ENCODE data around the gene NTSR2.

NTSR2 gene

DNA sequence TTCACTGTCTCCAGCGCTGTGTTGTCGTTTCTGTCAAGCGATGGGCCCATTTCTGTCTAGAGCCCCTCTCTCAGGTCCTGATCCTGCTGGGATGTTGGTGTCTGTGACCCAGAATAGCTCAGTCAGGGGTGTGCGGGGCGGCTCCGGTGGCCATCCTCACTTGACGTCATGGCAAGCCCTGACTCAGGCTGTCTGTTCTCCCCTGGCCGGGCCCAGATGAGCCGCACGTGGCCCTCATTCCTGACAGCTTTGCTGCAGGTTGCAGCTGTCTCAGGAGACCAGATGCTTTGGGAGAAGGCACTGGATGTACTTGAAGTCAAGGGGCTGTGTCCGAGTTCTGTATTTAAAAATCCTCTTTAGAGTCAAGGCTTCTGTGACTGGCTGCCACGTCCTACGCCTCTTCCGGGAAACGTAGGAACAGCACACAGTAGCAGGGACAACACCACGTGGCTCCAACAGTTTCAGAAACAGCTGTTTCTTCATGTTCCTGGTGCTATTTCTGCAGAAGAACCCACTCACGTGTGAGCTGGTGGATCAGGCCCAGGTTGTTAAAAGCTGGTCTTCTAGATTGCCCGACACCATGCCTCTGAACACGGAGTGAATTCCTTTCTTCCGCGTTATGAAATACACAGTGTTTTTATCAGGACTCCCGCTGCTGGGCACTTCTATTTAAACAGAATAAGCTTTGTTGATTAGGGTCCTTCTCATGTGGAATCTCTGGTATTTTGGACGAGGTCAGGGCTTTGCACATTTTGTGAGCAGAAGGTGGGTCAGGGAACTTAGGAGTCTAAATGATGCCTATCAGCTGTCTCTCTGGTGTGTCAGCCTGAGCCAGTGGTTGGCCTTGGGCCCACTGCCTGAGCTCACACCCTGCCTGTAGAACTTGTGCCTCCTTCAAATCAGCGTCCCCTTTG, 28.3 kb upstream of the NTSR2 start:
- DNase-seq: no peak

DNA sequence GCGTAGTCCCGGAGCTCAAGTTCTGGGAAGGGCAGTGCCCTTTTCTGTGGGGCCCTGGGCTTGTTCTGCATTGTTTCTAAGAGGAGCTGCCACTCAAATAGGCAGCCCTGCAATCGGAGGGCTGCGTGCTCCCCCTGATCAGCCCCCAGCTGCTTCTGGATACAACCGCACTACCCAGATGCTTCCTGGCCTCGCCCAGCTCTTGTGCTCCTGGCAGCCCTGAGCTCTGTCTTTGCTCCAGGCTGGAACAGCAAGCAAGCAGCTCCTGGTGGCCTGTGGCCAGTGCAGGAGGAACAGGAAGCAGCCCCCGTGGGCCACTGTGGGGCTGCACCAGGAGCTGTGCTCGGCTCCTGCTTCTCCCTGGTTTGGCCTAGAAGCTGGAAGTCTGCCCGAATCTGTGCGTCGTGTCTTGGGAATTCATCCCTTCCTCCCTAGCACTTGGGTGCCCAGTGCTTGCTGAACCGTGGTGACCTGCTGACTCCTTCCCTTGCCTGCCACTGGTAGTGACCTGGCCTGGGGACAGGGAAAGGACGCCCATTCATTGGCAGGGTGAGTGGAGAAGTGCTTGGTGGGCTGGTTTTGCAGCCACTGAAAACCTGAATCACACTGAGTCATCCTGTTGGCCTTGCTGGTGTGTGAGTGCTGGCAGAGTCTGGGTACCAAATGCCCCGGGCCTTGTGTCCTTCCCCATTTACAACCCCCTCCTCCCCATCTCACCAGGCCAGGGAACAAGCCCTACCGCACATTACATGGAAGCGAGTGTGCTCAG, 27.3 kb upstream of the NTSR2 start:
- peak; percentile 47 for DNase-seq

DNA sequence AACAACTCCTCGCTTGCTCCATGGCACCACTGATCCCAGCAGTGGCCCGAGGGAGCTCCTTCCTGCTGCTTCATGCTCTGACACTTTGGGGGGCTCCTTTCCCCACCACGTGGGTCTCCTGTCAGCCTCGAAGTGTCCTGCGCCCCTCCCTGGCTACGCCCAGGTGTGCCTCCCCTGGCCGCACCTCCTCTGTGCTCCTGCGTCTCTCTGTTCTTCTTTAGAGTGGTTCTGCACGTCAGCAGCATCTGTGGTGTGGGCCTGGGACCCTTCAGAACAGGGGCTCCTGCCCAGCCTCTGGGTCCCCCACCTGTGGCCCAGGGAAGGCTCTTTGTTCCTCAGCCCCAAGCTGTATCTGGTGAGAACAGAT, 26.7 kb upstream of the NTSR2 start:
- no peak for DNase-seq

DNA sequence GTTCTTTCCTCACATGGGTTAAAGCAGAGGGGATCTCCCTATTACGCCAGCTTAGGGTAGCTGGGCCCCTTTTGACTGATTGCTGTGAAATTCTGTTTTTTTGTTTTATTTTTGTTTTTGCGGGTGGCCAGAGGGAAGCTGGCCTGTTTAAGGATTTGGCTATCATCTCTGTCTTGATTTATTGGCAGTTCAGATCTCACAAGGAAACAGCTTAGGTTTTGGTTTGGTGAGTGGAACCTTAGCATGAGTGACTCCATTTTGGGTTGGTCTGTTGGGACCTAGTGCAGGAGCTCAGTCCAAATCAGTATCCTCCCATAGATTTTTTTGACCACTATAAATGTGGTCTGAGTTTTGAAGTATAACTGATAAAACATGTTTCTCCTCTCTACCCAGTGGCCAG, 25.6 kb upstream of the NTSR2 start:
- DNase-seq: no peak

DNA sequence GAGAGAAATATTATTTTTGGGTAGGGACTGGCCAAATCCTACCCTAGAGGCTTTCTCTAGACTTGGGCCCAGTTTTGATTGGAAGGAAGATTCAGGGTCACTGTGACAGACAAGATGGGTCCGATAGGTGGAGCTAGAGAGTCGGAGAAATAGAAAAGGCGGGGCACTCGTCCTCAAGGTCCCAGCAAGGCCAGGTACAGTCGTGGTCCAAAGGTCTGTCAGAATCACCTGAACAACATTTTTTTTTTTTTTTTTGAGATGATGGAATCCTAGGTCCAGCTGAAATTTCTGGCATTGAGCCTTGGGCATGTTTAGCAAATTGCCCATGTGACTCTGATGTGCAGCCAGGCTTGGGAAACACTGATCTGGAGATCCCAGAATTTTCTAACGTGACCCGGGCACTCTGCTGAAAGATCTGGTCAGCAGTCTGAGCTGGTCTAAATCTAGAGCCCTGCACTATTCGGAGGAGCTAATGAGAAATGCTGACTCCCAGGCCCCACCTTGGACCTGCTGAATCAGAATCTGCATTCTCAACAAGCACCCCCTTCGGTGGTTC, 23.0 kb upstream of the NTSR2 start:
- DNase-seq: peak; percentile 19

DNA sequence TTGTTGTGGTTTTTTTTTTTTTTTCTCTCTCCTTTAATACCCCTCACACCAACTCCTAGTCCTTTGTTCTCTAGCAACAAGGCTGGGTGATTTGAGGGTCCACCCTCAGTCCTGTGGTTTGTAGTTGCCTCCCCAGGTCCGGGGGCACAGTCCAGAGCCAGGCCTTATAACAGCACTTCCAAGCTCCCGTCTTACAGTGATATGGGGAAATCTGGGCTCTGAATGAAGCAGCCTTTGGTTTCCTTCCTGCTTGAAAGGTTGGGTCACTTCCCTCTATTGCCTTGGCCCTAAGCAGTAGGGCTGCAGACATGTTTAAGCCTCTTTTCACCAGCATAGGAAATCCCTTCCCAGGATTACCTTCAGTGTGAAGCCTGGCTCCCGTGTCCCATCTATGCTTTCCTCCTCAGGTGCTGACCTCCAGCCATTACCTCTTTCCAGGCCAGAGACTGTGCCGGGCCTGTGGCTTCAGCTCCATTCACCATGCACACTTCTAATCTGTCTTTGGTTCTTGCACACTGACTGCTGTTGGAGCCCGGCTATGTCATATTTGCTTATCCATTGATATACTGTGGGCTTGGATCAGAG, 21.2 kb upstream of the NTSR2 start:
- no peak for DNase-seq

DNA sequence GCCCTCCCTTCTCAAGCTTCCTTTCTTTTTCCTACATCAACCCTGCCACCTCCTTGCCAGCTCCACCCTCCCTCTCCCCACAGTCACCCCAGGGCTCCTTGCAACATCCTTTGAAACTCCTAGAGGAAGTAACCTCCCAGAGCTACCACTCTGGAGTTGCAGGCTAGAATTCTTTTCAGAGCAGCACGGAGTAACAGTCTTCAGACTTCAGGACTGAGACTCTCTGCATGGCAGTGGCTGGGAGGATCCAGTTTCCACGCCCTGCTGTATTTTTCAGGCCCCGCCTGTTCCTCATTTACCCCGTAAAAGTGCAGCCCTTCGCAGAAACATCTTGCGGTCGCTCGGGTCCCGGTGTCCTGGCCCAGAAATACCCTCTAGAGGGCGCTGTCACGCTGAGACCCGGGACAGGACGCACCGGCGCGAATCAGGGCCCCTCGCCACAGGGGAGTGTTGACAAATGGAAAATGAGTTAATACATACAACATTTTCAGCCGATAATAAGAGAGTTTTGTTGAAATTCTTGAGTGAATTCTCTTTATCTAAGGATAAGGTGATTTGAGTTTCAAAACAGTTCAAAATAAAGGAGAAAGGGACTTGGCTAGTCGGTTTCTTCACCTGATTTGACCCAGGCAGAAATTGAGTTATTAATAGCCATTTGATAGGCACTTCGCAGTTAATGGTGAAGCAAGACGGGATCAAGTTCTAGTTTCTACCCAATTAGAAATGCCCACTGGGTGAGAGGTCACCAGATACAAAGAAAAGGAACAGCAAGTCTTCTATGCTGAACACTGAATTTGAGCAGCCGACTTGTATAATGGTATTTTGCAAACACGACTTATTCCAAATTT, 18.5 kb upstream of the NTSR2 start:
- DNase-seq: no peak

DNA sequence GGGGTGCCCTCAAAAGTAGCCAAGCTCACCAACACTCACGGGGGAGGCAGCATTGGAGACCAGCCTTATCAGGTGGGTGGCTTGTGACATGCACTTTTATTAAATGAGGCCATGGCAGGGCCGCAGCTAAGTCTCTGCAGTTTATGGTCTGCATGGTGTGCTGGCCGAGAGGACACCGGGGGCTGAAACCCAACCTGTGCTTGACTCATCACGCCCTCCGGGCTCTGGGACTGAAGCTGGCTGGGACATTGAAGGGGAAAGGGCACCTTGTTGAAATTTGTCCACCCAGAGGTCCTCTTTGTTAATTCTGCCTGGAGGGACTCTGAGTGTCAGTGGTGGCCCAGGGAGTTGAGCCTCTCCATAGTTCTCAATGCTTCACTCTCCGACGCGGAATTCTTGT, 17.7 kb upstream of the NTSR2 start:
- DNase-seq: no peak

DNA sequence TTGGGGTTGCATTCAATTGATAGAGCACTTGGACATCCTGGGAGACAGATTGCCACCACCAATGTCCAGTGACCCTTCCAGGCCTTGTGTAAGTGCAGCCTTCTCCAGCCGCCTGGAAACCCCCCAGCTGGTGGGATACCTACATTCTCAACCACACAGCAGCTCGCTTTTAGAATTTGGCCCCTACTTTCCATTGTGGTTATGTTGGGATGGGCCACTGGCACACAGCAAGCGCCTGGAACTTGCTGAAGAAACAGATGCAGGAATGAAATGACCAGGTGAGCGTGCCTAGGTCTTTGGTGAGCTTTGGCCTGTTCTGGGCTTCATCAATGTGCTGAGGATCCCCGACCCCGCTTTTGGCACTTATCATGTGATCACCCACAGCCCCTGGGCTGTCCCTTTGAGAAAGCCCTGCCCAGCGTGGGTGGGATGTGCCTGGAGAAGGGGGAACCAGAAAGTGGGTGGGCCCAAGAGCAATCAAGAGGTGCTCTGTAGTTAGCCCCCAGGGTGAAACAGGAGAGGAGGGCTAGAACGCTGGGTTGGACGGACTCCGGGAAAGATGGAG, 16.0 kb upstream of the NTSR2 start:
- no peak for DNase-seq

DNA sequence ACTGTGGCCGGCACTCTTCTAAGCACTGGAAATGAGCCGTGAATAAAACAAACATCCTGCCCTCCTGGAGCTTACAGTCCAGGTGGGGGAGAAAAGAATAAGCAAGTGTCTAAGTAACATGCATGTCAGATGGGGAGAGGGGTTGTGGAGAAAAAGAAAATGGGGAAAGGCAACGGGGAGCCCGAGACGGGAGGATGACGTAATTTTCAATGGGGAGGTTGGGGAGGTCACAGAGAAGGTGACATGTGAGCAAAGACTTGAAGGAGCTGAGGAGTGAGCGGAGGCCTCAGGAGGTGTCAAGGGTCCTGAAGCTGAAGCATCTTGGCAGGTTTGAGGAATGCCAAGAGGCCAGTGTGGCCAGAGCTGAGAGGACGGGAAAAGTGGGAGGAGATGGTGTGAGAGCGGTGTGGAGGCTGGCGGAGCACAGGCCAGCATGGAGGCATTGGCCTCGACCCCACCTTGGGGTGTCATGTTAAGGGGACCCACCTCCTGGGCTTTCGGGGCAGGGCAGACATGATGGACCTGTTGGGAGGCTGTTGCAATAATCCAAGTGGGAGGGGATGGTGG, 15.0 kb upstream of the NTSR2 start:
- DNase-seq: no peak

DNA sequence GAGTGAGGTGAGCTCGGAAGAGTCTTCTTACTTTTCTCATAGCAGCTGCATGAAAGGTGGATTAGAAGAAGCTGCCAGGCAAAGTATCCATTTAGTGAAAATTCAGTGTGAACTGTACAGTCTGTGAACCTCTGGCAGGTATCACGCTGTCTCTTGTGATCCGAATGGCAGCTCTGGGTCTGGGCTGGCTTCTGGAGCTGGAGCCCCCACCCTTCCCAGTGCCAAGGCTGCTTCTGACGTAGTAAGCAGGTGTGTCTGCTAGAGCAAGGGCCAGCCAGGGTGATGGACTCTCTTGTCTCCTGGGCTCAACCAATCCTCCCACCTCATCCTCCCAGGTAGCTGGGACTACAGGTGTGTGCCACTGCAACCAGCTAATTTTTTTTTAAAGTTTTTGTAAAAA, 14.0 kb upstream of the NTSR2 start:
- DNase-seq: no peak

DNA sequence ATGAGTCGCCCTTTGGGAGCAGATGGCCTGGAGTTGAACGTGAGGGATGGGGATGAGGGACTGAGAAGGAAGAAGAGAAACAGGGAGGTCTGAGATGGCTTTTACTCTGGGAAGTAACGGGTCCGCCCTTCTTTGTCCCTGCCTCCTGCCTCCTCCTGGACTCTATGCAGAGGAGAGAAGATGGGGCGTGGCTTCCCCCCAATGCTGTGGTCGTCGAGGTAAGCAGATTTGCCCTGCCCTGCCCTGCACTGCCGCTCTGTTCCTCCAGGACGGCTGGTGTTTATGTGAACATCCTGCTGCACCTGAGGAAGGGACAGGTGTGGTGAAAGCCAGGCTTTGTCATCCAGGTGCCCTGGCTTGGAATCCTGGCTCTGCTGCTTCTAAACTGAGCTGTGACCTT, 13.5 kb upstream of the NTSR2 start:
- DNase-seq: no peak

DNA sequence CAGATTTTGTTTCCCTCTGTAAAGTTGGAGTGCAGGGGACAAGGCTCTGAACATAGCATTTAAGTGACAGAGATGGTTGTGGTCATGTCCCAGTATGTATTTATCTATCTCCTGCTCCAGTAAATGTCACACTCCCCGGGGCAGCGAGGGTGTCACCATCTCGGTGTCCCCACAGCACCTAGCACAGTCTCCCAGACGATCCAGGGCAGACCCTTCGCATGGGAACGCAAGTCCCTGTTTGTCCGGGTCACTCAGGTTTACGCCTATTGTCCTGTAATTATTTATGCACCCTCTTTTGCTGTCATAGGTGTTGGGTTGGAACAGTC, 12.6 kb upstream of the NTSR2 start:
- no peak for DNase-seq

DNA sequence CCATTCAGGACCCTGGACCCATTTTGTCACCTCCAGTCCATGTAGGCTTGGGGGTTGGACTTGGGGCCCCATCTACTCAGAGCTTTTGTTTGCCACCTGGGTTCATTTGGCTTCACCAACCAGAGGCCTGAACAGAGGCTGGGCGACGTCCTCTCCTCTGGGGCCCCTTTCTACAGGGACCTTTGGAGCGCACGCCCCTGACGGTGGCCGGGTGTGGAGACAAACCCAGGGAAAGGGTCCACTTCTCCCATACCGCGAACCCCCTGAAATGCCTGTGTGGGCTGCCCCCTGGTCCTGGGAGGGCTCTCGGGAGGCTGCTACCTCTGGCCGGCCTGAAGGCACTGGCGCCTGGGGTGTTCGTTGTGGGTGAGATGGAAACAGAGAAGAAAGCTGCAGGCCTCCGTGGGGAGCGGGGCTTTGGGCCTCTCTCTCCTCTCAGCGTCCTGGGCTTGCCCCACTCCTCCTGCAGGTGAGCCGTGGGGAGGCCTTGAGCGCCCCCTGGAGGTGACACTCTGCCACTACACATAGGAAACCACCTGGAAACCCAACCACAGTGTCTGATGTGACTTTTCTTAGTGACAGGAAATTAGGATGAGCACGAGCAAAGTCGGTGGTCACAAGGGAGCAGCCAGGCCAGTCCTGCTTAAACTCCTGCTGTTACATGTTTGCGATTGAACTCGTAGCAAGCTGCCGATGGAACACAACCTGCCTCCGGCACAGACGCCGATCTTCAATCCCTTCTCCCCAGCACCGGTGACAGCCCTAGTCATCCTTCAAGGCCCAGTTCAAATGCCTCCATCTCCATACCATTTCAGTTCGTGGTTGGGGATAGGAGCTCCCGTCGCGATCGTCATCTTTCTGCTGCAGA, 12.0 kb upstream of the NTSR2 start:
- DNase-seq: no peak

DNA sequence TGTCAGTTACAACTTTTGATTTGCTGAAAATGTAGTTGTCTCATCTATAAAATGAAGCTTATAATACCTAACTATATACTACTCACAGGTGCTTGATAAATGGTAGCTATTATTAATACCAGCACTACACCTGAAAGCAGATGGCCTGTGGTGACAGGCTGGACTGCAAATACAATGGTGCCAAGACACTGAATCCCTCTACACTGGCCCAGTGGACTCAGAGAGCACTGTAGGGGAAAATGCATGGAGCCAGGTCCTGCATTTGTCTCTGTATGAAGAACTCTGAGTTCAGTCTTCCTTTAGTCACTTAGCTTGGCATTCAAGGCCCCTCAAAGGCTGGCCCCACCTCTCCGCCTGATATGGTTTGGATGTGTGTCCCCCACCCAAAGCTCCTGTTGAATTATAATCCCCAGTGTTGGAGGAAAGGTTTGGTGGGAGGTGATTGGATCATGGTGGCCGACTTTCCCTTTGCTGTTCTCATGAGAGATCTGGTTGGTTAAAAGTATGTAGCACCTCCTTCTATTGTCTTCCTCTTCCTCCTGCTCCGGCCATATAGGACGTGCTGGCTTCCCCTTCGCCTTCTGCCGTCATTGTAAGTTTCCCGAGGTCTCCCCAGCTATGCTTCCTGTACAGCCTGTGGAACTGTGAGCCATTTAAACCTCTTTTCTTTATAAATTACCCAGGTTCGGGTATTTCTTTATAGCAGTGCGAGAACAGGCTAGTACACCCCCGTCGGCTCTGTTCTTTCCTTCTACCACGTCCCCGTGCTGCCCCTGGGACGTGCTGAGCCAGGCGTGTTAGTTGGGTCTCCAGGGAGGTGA, 11.1 kb upstream of the NTSR2 start:
- no peak for DNase-seq

DNA sequence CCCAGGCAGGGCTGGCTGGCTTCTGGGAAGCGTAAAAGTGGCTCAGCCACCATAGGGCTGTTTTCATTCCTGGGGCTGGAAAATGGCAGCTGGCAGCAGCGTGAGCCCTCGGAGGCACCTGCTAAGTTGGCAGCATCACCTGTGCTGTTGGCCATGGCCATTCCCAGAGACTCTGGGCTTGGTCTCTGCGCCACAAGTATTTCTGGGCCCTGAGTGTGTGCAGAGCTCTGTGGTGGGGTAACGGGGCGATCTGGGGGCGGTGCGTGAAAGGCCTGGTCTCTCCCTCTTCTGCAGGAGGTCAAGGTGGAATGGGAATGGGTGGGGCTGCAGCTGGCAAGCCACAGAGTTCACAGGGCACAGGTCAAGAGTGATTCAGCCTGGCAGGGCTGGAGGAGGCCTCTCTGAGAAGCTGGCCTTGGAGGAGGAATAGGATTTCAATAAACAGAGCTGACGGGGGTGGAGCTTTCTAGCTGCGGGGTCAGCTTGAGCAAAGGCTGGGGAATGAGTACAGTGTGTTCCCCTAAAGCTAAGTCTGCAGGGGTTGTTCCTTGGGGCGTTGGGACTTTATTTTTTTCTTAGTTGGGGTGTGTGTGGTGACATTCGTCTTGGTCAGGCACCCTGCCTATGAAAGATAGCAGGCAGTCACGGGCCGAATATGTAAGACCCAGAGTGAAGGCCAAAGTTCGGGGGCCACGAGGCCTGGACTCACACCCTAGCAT, 10.3 kb upstream of the NTSR2 start:
- no peak for DNase-seq

DNA sequence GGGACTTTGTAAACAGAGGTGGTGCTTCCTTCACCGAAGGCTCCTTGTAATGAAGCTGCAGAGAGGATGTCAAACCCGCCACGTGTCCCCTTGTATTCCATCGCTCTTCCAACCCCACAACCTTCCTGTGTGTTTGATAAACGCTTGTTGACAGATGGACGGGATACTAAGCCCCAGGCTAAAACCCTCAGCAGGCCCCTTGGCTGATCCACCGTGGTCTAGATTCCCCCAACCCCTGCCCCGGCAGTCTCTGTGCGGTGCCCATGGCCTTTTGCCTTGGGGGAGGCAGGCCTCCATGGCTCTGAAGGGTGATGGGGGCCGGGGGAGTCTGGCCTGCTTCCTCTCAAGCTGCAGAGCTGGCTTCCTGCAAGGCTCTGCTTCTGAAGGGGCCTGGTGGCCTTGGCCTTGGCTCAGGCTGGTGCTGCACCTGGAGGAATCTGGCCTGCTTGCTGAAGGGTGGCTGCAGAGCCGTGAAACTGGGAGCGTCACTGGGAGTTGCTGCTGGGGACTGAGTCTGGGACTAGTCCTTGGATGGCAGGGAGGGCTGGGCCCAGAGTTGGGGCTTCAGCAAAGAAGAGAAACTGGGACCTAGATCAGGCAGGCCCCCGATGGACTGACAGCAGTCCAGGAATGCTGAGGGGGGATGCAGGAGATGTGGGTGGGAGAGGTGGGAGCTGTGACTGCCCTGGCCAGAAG, 9.6 kb upstream of the NTSR2 start:
- no peak for DNase-seq

DNA sequence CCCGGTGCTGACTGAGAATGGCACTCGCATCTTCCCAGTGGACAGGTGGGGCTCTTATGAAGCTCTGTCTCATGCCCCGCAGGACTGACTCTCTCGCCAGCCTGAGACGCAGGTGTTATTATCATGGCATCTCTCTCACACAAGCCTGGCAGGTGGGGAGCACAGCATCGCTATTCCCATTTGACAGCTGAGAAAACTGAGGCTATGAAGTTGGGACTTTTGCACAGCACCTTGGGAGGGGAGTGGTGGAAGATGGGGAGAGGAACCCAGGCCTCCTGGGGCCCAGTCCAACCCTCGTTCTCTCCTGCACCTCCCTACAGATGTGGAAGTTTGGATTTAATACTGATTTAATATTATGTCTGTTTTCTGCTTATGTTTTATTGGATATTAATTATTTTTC, 9.0 kb upstream of the NTSR2 start:
- DNase-seq: no peak
